ENCODE data around the gene MMP2. TPM values are rescaled to one million over a fixed set of nuclear protein-coding genes. Genes with fewer than 3 reads are reported as not detected.

MMP2 gene
- total and polyA plus RNA-seq, 2 of the 8 experiments (the other 6 are each of a cell fraction or from before 2014, with no cell fraction given), result 33.6 to 58.2 TPM

DNA sequence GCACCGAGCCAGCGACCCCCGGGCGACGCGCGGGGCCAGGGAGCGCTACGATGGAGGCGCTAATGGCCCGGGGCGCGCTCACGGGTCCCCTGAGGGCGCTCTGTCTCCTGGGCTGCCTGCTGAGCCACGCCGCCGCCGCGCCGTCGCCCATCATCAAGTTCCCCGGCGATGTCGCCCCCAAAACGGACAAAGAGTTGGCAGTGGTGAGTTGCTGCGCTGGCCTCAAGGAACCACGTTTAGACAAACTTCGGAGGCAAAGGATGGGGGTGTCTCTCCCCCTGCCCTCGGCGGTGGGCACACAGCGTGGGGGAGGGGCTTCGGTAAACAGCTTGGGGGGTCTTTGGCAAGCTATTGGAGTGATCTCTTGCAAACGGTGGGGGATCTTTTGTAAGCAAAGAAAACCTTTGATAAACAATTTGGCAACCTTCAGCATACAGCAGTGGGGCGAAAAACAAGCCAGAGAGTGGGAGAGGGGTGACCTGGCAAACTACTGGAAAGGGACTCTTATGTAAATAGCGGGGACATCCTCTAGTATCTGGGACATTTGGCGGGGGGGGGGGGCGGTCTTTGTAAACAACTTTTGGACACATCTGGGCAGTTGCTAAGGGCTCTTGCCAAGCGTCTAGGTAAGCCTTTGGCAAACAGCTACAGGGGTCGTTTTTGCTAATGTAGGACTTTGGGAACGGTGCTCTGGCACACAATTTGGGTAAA lies 587 bp downstream of the MMP2 start (continued):
- TF ChIP-seq, protein P1, sequence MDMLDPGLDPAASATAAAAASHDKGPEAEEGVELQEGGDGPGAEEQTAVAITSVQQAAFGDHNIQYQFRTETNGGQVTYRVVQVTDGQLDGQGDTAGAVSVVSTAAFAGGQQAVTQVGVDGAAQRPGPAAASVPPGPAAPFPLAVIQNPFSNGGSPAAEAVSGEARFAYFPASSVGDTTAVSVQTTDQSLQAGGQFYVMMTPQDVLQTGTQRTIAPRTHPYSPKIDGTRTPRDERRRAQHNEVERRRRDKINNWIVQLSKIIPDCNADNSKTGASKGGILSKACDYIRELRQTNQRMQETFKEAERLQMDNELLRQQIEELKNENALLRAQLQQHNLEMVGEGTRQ (IDR thresholded peaks at IDR 0.05; ENCODE audit: low read length), result no peak
- TF ChIP-seq HDAC2 (IDR thresholded peaks at IDR 0.05; ENCODE audit: borderline replicate concordance in 1 of 2, low read depth in 2 of 2, low read length in 2 of 2) (no peak), KDM5A (IDR thresholded peaks at IDR 0.05; ENCODE audit: low read length) (no peak), KDM1A (IDR thresholded peaks at IDR 0.05; ENCODE audit: borderline replicate concordance, low read length) (0 out of 2 replicates have a peak, but pooled peaks have one; percentile 23), ASH2L (IDR thresholded peaks at IDR 0.05; ENCODE audit: low read length) (peak; percentile 39), CBX5 (IDR thresholded peaks at IDR 0.05; ENCODE audit: low read depth, low read length) (no peak), PHF8 (conservative IDR thresholded peaks at IDR 0.05; ENCODE audit: low read depth, low read length) (no peak; the same call in 1 of the 2 replicates), MAX (IDR thresholded peaks at IDR 0.05) (0 out of 2 replicates have a peak, but pooled peaks have one; percentile 30)
